CD4-positive, alpha-beta T cell treated with Interleukin-4 for 1 hour (primary cell): ENCODE data around the gene OR4D1.
A peak's percentile ranks its signal among the peaks of the same experiment; 100 is the strongest.

ENCODE experiments used
- DNase-seq, 2 donors: peaks; one replicate each; pipeline ENCODE4 v3.0.0-alpha.2; 2020 to 2022

OR4D1 gene

GRCh38 chr17:58156839-58157803, 8.9 kb downstream of the OR4D1 start:
- peak; percentile 55 to 68 for DNase-seq

- no peak for DNase-seq
These were observed 10.0 kb downstream of the OR4D1 start for GRCh38 chr17:58158181-58158580.

- DNase-seq = no peak
These were observed 13.4 kb downstream of the OR4D1 start for GRCh38 chr17:58161566-58161965.

GRCh38 chr17:58165981-58166380, 17.8 kb downstream of the OR4D1 start:
- no peak for DNase-seq

GRCh38 chr17:58166682-58167081, 18.5 kb downstream of the OR4D1 start, which contains the start of gene OR4D2:
Gene OR4D2, plus strand, starts transcription at chr17:58166982. Its CDS starts 2,674 bp downstream, at chr17:58169656.
- DNase-seq = no peak

GRCh38 chr17:58170622-58171021, 22.4 kb downstream of the OR4D1 start:
- peak in 1 of 2 donors; percentile 34 for DNase-seq

- peak; percentile 56 to 79 for DNase-seq
These were observed 24.3 kb downstream of the OR4D1 start for GRCh38 chr17:58172369-58173071.

- no peak for DNase-seq
These were observed 26.7 kb downstream of the OR4D1 start for GRCh38 chr17:58174871-58175270.

- no peak for DNase-seq
These were observed 28.0 kb downstream of the OR4D1 start for GRCh38 chr17:58176200-58176599.

GRCh38 chr17:58181796-58182195, 33.6 kb downstream of the OR4D1 start:
- no peak for DNase-seq

- no peak for DNase-seq
These were observed 35.3 kb downstream of the OR4D1 start for GRCh38 chr17:58183514-58183913.

- DNase-seq = no peak
These were observed 36.3 kb downstream of the OR4D1 start for GRCh38 chr17:58184308-58184985.

GRCh38 chr17:58184986-58185761, 37.0 kb downstream of the OR4D1 start:
- DNase-seq = no peak

GRCh38 chr17:58186591-58186990, 38.4 kb downstream of the OR4D1 start:
- no peak for DNase-seq

- no peak for DNase-seq
These were observed 38.9 kb downstream of the OR4D1 start for GRCh38 chr17:58187063-58187462.

- no peak for DNase-seq
These were observed 39.5 kb downstream of the OR4D1 start for GRCh38 chr17:58187675-58188074.

- DNase-seq = no peak
These were observed 41.4 kb downstream of the OR4D1 start for GRCh38 chr17:58189436-58190146.

GRCh38 chr17:58191241-58191896, 43.2 kb downstream of the OR4D1 start:
- no peak for DNase-seq

- DNase-seq = no peak
These were observed 44.4 kb downstream of the OR4D1 start, which contains the start of gene EPX for GRCh38 chr17:58192612-58193011. Gene EPX, plus strand, starts transcription at chr17:58192726. Its CDS starts 121 bp downstream, at chr17:58192847.

- DNase-seq = no peak
These were observed 45.6 kb downstream of the OR4D1 start for GRCh38 chr17:58193641-58194255.
